ENCODE results near the gene NTN1.

Gene NTN1

GRCh38 chr17:9174779-9175574 lies 153.7 kb downstream of the NTN1 start:
- no peak for TF ChIP-seq JUND (IDR thresholded peaks at IDR 0.05; ENCODE audit: low read depth)
- no peak for DNase-seq (ENCODE audit: low read depth in 1 of 2, low spot score in 1 of 2)
- in situ Hi-C loops (cut with HindIII; ENCODE audit: low pct_unique_long_range_greater_than_20kb, low sequenced_read_pairs) = no loop called here

GRCh38 chr17:9175700-9176467 lies 154.6 kb downstream of the NTN1 start:
- in situ Hi-C loops (cut with HindIII; ENCODE audit: low pct_unique_long_range_greater_than_20kb, low sequenced_read_pairs) = no loop called here
- no peak for TF ChIP-seq JUND (IDR thresholded peaks at IDR 0.05; ENCODE audit: low read depth)
- no peak for DNase-seq (ENCODE audit: low read depth in 1 of 2, low spot score in 1 of 2)

GRCh38 chr17:9177212-9177611 lies 155.9 kb downstream of the NTN1 start:
- TF ChIP-seq JUND (IDR thresholded peaks at IDR 0.05; ENCODE audit: low read depth) = no peak
- DNase-seq (ENCODE audit: low read depth in 1 of 2, low spot score in 1 of 2) = no peak
- in situ Hi-C loops (cut with HindIII; ENCODE audit: low pct_unique_long_range_greater_than_20kb, low sequenced_read_pairs) = no loop called here

- no peak for DNase-seq (ENCODE audit: low read depth in 1 of 2, low spot score in 1 of 2)
- no peak for TF ChIP-seq JUND (IDR thresholded peaks at IDR 0.05; ENCODE audit: low read depth)
- in situ Hi-C loops (cut with HindIII; ENCODE audit: low pct_unique_long_range_greater_than_20kb, low sequenced_read_pairs) = no loop called here
Observed at GRCh38 chr17:9178319-9178718, 157.0 kb downstream of the NTN1 start.

GRCh38 chr17:9179602-9180001 lies 158.3 kb downstream of the NTN1 start:
- no peak for DNase-seq (ENCODE audit: low read depth in 1 of 2, low spot score in 1 of 2)
- in situ Hi-C loops (cut with HindIII; ENCODE audit: low pct_unique_long_range_greater_than_20kb, low sequenced_read_pairs) = no loop called here
- no peak for TF ChIP-seq JUND (IDR thresholded peaks at IDR 0.05; ENCODE audit: low read depth)

GRCh38 chr17:9181640-9182039 lies 160.3 kb downstream of the NTN1 start:
- no peak for TF ChIP-seq JUND (IDR thresholded peaks at IDR 0.05; ENCODE audit: low read depth)
- in situ Hi-C loops (cut with HindIII; ENCODE audit: low pct_unique_long_range_greater_than_20kb, low sequenced_read_pairs) = no loop called here
- DNase-seq (ENCODE audit: low read depth in 1 of 2, low spot score in 1 of 2) = no peak

- no peak for TF ChIP-seq JUND (IDR thresholded peaks at IDR 0.05; ENCODE audit: low read depth)
- in situ Hi-C loops (cut with HindIII; ENCODE audit: low pct_unique_long_range_greater_than_20kb, low sequenced_read_pairs) = no loop called here
- no peak for DNase-seq (ENCODE audit: low read depth in 1 of 2, low spot score in 1 of 2)
Observed at GRCh38 chr17:9183306-9183705, 162.0 kb downstream of the NTN1 start.

DNA sequence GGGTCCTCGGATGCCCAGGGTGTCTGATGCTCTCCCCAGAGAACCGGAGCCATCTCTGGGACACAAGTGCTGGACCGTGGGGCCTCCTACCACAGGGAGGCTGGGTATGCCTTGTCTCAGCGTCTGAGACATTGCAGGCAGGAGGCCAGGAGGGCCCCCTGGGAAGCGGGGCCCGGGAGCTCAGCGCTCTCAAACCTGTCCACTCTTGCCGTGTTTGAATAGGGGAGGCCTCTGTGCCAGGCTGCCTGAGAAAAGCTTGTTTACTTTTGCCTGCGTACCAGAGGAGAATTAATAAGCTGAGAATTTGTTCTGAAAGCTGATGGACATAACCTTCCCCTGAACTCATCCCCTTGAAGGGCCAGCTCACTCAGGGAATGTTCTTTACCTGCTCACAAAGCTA lies 163.8 kb downstream of the NTN1 start:
- no peak for TF ChIP-seq JUND (IDR thresholded peaks at IDR 0.05; ENCODE audit: low read depth)
- no peak for DNase-seq (ENCODE audit: low read depth in 1 of 2, low spot score in 1 of 2)
- in situ Hi-C loops (cut with HindIII; ENCODE audit: low pct_unique_long_range_greater_than_20kb, low sequenced_read_pairs) = no loop called here

DNA sequence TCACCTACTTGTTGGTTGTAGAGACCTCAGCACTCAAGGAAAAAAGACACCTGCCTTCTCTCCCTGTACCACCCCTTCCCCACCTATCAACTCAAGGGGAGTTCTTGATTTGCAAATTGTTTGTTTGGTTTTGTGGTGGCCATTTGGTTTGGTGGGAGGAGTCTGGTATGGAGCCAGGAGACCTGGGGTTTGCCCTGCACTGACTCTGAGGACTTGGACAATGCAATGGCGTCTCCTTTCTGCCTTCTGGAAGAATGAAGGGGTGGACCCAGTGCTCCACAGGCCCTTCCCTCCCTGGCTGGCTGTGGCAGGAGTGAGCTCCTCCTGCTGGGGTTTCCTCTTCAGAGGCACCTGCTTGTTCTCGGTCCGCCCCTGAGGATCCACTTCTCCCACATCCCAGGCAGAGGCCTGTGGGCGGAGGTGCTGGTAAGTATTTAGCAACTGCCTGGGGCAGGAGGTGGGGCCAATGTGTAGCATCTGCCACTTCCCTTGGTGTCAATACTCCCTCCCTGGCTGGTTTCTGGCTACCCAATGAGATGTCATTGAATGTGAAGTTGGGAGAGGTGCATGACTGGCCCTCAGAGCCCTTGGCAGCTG lies 164.5 kb downstream of the NTN1 start:
- TF ChIP-seq JUND (IDR thresholded peaks at IDR 0.05; ENCODE audit: low read depth) = no peak
- in situ Hi-C loops (cut with HindIII; ENCODE audit: low pct_unique_long_range_greater_than_20kb, low sequenced_read_pairs) = no loop called here
- DNase-seq (ENCODE audit: low read depth in 1 of 2, low spot score in 1 of 2) = no peak

GRCh38 chr17:9187828-9188227 lies 166.5 kb downstream of the NTN1 start:
- no peak for DNase-seq (ENCODE audit: low read depth in 1 of 2, low spot score in 1 of 2)
- in situ Hi-C loops (cut with HindIII; ENCODE audit: low pct_unique_long_range_greater_than_20kb, low sequenced_read_pairs) = no loop called here
- TF ChIP-seq JUND (IDR thresholded peaks at IDR 0.05; ENCODE audit: low read depth) = no peak

GRCh38 chr17:9188367-9188766 lies 167.1 kb downstream of the NTN1 start:
- no peak for DNase-seq (ENCODE audit: low read depth in 1 of 2, low spot score in 1 of 2)
- in situ Hi-C loops (cut with HindIII; ENCODE audit: low pct_unique_long_range_greater_than_20kb, low sequenced_read_pairs) = no loop called here
- no peak for TF ChIP-seq JUND (IDR thresholded peaks at IDR 0.05; ENCODE audit: low read depth)

DNA sequence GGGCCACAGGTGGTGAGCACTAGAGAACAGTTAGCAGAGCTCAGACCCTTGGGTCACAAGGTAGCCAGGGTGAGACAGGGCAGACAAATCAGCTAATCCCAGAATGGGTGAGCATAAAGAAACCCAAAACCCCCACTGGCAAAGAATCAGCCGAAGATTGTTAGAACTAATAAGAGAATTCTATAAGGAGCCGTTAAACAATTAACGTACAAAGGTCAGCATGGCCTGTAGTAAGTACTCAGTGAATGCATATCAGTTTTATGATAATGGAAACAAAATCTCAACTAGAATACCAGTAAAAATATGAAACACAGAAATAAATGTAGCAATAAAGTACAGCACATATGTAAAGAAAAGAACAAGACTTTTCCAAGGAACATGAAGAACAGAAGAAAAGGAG lies 168.6 kb downstream of the NTN1 start:
- no peak for TF ChIP-seq JUND (IDR thresholded peaks at IDR 0.05; ENCODE audit: low read depth)
- in situ Hi-C loops (cut with HindIII; ENCODE audit: low pct_unique_long_range_greater_than_20kb, low sequenced_read_pairs) = no loop called here
- DNase-seq (ENCODE audit: low read depth in 1 of 2, low spot score in 1 of 2) = no peak

DNA sequence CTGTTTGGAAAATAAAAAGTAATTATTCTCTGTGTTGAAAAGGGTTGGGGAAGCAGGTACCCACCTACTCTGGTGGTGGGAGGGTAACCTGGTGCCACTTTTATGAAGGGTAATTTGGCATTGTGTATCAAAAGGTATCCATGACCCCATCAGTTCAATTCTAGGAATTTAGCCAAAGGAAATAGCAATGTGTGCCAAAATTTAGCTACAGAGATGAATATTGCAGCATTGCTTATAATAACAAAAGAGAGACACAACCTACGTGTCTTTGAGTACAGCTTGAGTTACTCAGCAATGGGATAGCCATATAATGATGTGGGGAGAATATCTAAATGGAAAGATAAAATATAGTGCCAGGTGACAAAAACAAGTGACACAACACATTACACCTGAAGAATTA lies 170.7 kb downstream of the NTN1 start:
- TF ChIP-seq JUND (IDR thresholded peaks at IDR 0.05; ENCODE audit: low read depth) = no peak
- in situ Hi-C loops (cut with HindIII; ENCODE audit: low pct_unique_long_range_greater_than_20kb, low sequenced_read_pairs) = no loop called here
- no peak for DNase-seq (ENCODE audit: low read depth in 1 of 2, low spot score in 1 of 2)
